DLD1 (cell line): Measurements from ENCODE around the gene PEX6.

ENCODE experiments used
- in situ Hi-C: cut with HindIII; loops from 2 replicates; pipeline ENCODE4 v1.10.0; 2017; ENCODE audit warnings: low sequenced_read_pairs

PEX6 gene, protein sequence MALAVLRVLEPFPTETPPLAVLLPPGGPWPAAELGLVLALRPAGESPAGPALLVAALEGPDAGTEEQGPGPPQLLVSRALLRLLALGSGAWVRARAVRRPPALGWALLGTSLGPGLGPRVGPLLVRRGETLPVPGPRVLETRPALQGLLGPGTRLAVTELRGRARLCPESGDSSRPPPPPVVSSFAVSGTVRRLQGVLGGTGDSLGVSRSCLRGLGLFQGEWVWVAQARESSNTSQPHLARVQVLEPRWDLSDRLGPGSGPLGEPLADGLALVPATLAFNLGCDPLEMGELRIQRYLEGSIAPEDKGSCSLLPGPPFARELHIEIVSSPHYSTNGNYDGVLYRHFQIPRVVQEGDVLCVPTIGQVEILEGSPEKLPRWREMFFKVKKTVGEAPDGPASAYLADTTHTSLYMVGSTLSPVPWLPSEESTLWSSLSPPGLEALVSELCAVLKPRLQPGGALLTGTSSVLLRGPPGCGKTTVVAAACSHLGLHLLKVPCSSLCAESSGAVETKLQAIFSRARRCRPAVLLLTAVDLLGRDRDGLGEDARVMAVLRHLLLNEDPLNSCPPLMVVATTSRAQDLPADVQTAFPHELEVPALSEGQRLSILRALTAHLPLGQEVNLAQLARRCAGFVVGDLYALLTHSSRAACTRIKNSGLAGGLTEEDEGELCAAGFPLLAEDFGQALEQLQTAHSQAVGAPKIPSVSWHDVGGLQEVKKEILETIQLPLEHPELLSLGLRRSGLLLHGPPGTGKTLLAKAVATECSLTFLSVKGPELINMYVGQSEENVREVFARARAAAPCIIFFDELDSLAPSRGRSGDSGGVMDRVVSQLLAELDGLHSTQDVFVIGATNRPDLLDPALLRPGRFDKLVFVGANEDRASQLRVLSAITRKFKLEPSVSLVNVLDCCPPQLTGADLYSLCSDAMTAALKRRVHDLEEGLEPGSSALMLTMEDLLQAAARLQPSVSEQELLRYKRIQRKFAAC

DNA sequence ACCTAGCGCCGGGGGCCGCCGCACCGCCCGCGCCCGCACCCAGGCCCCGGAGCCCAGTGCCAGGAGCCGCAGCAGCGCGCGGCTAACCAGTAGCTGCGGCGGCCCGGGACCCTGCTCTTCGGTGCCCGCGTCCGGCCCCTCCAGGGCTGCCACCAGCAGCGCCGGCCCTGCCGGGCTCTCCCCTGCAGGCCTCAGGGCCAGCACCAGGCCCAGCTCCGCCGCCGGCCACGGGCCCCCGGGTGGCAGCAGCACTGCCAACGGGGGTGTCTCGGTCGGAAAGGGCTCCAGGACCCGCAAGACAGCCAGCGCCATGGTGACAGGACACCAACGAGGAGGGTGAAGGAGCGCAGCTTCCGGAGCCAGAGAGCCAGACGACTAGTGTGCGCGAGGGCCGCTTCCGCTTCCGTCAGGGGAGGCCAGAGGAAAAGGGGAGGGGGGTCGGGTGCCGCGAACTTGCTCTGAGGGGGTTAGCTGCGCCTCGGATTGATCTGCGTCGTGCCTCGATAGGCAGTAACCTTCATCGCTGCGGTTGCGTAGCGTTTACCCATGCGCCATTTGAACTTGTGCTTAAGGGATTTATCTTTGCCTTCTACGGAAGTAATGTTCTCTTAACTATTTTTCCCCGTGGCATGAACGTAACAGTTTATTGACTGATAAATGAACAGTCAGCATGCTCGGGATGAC lies at the start of gene PEX6:
Gene PEX6 (minus strand): TSS at position 343 of the 684 bp plus-strand sequence. CDS start 31 bp downstream, at position 312.
- in situ Hi-C loops, result no loop called here

DNA sequence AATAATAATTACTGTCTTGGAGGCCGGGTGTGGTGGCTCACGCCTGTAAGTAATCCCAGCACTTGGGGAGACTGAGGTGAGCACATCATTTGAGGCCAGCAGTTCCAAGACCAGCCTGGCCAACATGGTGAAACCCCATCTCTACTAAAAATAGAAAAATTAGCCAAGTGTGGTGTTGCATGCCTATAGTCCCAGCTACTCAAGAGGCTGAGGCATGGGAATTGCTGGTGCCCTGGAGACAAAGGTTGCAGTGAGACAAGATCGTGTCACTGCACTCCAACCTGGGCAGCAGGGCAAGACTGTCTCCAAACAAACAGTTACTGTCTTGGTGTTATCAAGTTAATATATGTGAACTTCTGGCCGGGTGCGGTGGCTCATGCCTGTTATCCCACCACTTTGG lies 47.4 kb upstream of the PEX6 start:
- in situ Hi-C loops, result no loop called here

DNA sequence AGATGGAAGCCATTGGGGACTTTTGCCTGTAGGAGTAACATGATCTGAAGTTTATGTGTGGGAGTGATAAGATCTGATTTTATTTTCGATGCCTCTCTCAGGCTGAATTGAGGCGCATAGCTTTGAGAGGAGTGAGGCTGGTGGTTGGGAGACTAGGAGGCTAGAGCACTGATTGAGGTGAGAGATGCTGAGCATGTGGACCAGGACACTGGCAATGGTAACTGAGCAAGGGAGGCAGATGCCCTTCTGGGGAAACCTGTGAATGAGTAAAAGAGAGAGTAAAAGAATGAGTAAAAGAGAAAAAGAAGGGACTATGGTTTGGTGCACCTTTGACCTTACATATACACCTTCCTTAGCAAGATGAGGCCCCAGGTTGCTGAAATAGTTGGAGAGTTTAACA lies 45.5 kb upstream of the PEX6 start:
- in situ Hi-C loops, result no loop called here

DNA sequence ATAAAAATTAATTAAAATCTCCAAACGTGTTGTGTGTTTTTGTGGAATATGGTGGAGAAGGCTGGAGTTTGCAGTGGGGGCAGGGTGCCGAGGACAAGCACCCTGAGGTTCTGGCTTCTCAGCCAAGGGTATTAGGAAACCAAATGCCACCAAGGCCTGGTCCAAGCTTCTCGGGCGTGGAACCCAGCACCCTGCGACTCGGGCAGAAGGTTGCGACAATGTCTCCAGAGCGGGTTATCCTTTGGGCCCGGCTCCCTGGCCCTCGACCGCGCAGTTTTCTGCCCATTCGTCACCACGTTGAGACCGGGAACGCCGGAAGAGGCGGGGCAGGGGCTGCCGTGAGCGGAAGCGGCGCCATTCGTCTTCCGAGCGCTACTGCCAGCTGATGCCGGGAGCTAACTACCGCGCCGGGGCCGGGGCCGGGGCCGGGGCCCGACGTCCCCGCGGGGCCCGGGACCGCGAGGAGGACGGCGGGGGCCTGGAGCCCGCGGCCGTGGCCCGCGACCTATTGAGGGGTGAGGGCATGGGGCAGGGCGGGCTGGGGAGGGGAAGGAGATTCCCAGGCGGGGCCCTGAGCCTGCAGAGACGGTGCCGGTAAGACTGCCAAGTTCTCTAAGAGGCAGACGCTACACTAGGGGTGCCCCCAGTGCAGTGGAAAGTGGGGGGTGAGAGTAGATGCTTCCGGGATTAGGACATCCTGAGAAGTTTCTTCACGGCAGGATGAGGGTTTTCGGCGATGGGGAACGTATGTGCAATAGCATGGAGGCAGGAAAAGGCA lies 42.5 kb upstream of the PEX6 start, which contains the start of gene RRP36:
Gene RRP36 (plus strand): TSS at position 354 of the 778 bp plus-strand sequence. CDS start 32 bp downstream, at position 386.
- in situ Hi-C loops, result no loop called here

DNA sequence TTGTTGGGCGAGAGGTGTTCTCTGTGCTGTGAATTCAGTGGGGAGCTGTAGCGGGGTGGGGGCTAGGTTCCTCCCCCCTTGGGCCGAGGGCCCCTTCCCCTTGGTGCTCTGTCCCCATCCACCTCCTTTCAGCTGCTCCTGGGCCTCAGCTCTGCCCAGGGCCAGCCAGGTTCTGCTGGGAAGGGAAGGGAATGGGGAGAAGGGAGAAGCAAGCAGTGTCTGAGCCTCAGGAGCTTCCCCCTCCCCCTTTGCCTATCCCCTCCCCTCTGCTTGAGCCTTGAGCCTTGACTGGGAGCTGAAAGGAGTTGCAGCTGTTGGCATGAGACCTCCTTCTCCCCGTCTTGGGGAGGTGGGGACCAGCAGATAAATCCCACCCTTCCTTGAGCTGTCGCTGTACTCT lies 41.9 kb upstream of the PEX6 start:
- in situ Hi-C loops, result no loop called here

DNA sequence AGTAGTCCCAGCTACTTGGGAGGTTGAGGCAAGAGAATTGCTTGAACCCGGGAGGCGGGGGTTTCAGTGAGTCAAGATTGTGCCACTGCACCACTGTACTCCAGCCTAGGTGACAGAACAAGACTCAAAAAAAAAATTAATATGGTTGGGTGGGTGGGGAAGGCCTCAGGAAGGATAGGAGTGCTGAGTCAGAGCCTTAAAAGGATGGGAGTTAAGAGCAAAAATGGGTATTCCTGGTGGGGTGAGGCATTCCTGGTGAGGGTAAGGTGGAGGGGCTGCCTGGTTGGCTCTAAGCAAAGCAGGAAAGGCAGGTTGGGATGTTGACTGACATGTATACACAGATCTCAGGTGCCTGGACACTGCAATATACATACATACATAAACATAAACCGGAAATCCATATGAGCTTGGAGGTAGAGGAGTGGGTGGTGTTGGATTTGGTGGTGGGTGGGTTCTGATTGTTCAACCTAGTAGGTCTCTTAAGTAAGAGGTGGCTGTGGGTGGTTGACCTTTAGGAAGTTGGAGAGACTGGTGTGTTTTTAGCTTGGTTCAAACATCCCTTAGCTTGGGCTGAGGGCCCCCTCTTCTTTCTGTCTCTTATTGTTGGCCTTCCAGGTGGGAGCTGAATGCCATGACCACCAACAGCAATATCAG lies 41.2 kb upstream of the PEX6 start:
- in situ Hi-C loops, result no loop called here

DNA sequence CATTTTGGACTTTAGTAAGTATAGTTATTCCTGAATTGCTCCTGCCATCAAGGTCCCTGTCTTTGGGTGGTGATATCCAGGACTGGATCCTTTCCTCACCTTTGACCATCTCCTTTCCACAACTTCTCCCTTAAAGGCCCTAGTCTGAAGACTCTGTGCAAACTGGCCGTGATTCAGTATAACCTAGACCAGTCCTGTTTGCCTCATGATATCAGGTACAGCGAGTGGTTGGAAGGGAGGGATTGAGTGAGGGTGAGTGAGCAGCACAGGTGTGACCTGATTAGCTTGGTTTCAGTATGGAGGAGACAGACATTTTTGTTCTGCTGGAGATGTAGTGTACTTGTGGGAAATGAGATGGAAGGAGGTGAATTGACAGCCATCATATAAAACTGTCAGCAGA lies 40.2 kb upstream of the PEX6 start:
- in situ Hi-C loops, result no loop called here

DNA sequence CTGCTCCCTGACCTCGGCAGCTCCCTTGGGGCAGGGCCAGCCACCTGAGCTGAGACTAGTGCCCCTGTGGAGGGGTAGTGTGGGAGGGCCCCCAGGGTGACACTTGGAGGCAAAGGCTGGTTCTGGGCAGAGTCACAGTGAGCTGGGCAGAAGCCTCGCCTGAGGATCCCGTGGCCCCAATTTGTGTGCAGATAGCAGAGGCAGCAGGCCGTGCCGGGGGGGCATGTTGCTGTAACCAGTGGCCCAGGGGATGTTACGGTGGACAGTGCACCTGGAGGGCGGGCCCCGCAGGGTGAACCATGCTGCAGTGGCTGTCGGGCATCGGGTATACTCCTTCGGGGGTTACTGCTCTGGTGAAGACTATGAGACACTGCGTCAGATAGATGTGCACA lies 38.0 kb upstream of the PEX6 start:
- in situ Hi-C loops, result no loop called here

DNA sequence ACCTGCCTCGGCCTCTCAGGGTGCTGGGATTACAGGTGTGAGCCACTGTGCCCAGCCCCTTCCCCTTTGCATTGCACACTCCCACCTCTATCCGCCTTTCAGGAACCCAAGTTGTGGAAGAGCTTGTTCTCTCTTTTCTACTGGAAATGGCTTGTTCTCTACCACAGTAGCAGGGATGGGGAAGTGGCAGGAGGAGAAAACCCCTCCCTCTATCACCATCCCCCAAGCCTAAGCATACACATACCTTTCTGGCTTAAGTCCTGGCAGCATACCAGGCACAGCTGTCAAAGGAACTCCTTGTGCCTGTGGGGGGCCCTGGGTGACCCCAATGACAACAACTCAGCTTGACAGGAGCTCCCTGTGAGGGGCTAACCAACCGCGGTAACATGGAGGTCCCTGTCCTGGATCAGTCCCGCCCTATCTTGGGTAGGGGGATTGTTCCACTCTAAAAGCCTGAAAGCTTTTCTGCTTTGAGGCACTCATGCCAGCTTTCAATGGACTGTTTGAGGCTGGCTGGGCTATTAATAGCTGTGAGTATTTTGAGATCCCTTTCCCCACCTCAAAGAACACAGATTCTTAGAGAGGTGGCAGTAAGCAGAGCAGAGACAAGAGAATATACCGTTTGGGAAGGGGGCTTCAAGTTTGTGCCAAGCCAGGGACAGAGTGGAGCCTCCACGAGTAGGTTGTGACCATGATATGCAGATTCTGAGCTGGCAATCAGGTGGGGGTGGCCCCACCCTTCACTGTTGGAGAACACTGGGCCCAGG lies 37.4 kb upstream of the PEX6 start:
- in situ Hi-C loops, result no loop called here

DNA sequence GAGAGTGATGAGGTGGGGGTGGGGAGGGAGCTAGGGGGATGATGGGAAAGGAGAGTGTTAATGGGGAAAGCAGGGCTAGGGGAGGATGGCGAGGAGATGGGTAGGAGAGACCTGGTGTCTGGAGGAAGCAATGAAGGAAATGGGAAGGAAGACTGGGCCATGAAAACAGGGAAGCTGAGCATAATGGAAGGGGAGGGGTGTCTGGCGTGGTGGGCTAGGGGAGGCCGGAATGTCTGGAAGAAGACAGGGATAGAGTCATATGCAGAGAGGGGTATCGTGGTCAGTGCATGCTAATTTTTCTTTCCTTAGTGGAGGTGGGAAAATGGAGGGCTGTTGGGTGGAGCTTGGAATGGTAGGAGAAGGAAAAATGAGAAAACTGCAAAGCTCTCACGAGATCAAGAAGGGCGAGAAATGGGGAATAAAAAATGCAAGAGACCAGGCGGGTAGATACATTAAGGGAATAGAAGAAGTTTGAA lies 35.5 kb upstream of the PEX6 start:
- in situ Hi-C loops, result no loop called here

DNA sequence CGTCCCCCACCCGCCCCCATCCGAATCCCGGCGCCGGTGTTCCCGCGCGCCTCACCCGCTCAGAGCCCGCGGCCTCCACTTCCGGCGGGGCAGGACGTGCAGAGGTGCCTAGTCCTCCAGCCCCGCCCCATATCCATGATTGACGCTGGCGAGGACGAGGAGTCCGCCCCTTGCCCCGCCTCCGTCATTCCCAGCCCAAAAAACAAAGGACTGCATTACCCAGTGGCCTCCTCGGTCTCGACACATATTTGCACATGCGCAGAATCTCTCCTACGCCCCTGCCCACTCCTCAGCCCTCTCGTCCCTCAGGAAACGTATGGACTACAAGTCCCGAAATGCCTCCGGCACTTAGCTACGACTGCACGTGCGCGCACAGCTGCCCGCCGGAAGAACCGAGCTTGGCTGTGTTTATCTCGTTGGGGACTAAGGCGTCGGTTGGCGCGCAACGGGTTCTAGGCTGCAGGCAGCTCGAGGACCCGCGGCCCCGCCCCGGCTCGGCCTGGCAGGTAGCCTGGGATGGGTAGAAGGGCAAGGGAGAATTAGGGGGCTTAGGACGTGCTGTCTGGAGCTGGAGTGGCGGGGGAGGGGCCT lies 35.0 kb upstream of the PEX6 start, which contains the start of the genes KLHDC3 and MEA1:
Gene KLHDC3 (plus strand): TSS at position 407 of the 591 bp plus-strand sequence. CDS start 2,944 bp downstream, outside the sequence.
Gene MEA1 (minus strand): TSS at position 104 of the 591 bp plus-strand sequence. CDS start 133 bp downstream, outside the sequence.
- in situ Hi-C loops, result no loop called here

DNA sequence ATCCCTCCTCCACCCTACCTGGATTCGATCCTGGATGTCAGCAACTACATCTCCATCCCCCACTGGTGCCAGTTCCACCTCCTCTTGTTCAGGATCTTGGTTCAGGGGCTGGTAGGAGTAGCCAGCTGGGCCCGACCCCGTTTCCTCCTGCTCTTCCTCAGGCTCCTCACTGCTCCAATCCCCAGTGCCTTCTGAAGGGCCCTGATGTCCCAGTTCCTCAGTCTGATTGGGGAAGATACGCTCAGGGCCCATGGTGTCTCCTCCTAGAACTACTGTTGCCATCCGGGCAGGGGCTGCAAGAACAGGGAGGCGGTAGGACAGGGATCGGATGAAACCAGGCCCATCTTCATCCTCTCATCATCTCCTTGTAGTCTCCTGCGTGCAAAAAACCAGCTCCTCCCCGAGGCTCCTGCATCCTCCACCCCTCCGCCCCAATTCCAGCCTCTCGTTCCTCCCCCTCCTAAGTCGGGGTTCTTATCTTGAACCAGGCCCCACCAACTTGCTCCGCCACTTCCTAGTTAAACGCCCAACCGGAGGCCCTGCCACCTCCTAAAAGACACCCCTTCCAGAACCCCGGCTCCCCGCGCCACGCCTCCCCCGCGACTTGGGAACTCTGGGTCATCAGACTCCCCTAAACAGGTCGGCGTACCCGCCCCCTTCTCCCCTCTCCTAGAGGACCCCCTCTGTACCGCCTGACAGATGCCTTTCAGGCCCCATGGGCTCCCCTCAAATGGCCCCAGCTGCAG lies 34.3 kb upstream of the PEX6 start:
- in situ Hi-C loops, result no loop called here

DNA sequence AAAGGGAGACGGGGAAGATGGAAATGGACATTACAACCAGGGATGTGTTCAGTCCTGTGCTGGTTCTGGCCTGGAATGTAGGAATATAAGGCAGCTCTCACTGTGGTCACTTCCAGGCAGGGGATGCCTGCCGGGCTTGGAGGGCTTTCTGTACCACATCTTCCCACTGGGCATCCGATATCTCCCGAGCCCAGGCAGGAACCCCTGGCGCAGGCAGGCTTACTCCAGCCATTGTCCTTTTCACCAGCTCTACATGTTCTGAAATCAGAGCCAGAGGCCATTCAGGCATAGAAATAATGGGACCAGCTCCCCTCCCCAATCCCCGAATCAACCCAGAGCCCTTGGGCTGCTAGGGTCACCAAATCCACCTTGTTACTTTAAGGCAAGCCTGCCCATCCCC lies 33.4 kb upstream of the PEX6 start:
- in situ Hi-C loops, result no loop called here

DNA sequence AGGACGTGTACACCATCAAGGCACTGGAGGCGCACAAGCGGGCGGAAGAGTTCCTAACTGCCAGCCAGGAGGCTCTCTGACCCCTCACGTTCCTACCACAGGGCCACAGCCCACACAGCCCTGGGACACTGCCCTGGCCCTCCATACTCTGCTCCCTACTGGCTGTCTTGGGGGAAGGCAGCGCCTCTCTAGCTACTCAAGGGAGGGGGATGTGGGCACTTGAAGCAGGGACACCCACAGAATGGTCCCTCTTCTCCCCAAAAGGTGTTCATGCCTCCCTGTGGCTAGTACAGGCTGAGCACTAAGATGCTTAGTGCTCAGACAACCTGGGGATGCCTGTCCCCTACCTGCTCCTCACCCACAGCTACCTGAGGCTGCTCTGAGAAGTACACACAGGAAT lies 32.2 kb upstream of the PEX6 start:
- in situ Hi-C loops, result no loop called here

DNA sequence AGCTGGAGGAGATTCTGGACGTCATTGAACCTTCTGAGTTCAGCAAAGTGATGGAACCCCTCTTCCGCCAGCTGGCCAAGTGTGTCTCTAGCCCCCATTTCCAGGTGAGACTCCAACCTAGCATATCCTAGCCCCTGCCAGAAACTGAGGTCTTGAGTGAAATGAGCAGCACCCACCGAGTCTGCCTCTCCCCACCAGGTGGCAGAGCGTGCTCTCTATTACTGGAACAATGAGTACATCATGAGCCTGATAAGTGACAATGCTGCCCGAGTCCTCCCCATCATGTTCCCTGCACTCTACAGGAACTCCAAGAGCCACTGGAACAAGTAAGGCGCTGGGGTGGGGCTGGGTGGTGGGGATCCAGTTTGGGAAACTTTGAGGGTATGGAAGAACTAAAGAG lies 30.1 kb upstream of the PEX6 start:
- in situ Hi-C loops, result no loop called here

DNA sequence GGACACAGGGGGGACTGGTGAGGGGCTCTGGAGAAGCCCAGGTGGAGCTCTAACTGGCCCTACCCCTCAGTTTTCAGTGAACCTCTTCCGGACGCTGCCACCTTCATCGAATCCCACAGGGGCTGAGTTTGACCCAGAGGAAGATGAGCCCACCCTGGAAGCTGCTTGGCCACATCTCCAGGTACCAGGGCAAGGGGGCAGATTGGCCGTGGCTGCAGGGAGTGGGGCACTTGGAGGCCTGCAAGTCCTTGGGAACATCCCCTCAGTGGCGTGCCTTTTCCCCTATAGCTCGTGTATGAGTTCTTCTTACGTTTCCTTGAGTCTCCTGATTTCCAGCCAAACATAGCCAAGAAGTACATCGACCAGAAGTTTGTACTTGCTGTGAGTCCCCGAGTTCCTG lies 28.1 kb upstream of the PEX6 start:
- in situ Hi-C loops, result no loop called here

DNA sequence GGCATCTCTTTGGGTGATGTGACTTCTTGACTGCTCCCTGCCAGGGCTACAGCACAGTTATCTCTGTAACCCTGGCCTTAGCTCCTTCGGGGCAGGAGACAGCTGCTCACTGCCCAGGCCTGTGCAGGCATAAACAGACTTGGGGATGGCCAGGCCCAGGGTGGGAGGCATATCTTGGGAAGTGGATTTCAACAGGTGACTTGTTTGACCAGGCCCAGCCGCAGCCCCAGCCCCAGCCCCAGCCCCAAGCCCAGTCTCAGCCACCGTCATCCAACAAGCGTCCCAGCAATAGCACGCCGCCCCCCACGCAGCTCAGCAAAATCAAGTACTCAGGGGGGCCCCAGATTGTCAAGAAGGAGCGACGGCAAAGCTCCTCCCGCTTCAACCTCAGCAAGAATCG lies 27.3 kb upstream of the PEX6 start:
- in situ Hi-C loops, result no loop called here

DNA sequence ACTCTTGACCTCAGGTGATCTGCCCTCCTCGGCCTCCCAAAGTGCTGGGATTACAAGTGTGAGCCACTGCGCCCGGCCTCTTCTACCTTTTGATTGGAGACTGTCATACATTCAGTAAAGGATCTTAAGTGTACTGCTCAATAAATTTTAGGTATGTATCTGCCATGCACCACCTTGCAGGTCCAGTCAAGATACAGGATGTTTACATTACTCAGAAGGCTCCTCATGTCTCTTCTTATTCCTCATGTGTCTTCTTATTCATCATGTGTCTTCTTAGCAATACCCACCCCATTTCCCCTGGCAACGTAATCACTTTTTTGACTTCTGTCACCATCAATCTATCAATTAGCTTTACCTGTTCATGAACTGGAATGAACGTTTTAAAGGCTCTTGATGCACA lies 26.9 kb upstream of the PEX6 start:
- in situ Hi-C loops, result no loop called here
